C4-2B (cell line): ENCODE data around the gene VAPA.

Experiments
- H3K27ac ChIP-seq: fragments of 450-650 bp; 2 replicates; pipeline ENCODE4 v1.5.1; 2017
- ZFX ChIP-seq: fragments of 450-650 bp; IDR thresholded peaks from 2 replicates; pipeline ENCODE4 v1.6.1; 2017
- TF ChIP-seq, protein P1 (sequence below): fragments of 450-650 bp; conservative IDR thresholded peaks from 2 replicates; pipeline ENCODE4 v1.5.1; 2017; ENCODE audit warnings: mild to moderate bottlenecking

VAPA gene

DNA sequence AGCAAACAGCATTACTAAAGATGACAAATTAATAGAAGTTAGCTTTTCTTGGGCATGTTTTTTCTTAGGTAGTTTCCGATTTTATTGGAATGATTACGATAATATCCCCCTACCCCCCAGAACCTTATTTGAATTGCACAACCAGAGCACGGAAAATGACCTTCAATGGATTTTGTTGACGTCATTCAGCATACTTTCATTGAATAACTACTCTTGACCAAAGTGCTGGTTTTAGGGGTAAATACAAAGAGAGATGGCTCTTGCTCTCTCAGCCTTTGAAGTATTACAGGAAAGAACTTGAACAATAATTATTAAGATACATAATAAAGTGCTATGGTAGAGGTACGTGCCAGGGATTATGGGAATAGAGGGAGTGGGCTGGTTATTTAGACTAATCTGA, 36.0 kb downstream of the VAPA start:
- TF ChIP-seq ZFX = no peak
- TF ChIP-seq, protein P1, sequence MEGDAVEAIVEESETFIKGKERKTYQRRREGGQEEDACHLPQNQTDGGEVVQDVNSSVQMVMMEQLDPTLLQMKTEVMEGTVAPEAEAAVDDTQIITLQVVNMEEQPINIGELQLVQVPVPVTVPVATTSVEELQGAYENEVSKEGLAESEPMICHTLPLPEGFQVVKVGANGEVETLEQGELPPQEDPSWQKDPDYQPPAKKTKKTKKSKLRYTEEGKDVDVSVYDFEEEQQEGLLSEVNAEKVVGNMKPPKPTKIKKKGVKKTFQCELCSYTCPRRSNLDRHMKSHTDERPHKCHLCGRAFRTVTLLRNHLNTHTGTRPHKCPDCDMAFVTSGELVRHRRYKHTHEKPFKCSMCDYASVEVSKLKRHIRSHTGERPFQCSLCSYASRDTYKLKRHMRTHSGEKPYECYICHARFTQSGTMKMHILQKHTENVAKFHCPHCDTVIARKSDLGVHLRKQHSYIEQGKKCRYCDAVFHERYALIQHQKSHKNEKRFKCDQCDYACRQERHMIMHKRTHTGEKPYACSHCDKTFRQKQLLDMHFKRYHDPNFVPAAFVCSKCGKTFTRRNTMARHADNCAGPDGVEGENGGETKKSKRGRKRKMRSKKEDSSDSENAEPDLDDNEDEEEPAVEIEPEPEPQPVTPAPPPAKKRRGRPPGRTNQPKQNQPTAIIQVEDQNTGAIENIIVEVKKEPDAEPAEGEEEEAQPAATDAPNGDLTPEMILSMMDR = no peak
- no peak overlapping the region for H3K27ac ChIP-seq

DNA sequence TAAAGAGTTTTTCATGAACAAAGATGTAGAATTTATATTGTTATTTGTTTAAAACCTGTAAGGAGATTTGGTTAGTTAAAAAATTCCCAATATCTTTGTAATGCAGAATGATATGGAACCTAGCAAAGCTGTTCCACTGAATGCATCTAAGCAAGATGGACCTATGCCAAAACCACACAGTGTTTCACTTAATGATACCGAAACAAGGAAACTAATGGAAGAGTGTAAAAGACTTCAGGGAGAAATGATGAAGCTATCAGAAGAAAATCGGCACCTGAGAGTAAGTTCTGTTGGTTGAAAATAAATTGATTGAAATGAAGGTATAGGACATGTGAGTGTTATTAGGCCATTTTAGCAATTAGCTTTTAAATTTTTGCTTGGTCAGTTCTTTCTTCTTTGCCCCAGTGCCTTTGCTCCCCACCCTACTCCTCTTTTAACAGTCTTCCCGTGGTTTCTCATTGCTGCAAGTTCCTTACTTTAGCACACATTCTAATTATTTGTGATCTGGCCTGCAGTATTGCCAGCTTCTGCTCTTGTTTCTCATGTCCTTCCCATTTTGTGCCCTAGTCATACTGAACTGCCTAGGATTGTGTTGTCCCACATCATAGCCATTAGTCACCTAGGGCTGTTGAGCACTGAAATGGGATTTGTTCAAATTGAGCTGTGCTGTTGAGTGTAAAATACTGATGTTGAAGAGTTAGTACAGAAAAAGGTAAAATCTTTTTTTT, 36.6 kb downstream of the VAPA start:
- TF ChIP-seq, protein P1 = no peak
- no peak for TF ChIP-seq ZFX
- no peak overlapping the region for H3K27ac ChIP-seq

GRCh38 chr18:9951022-9951859, 37.4 kb downstream of the VAPA start:
- TF ChIP-seq, protein P1 = peak; percentile 79
- no peak for TF ChIP-seq ZFX
- H3K27ac ChIP-seq = no peak overlapping the region

GRCh38 chr18:9952633-9953416, 39.0 kb downstream of the VAPA start:
- no peak for TF ChIP-seq ZFX
- TF ChIP-seq, protein P1 = no peak
- H3K27ac ChIP-seq = no peak overlapping the region

- no peak for TF ChIP-seq ZFX
- TF ChIP-seq, protein P1 = no peak
- H3K27ac ChIP-seq = no peak overlapping the region
Measured at GRCh38 chr18:9958861-9959399, 45.1 kb downstream of the VAPA start.

GRCh38 chr18:9959564-9959963, 45.7 kb downstream of the VAPA start:
- no peak overlapping the region for H3K27ac ChIP-seq
- TF ChIP-seq ZFX = no peak
- TF ChIP-seq, protein P1 = no peak
